PFSK-1 (cell line): ENCODE data around the gene ANKS1B.

Experiments
- FOXP2 ChIP-seq: optimal IDR thresholded peaks from 2 replicates; pipeline ENCODE3; 2011; ENCODE audit warnings: borderline replicate concordance, control low read depth, inconsistent platforms; ENCODE audit not compliant: insufficient read depth; ENCODE audit errors: extremely low read length, extremely low read depth
- POLR2AphosphoS5 ChIP-seq: IDR thresholded peaks from 2 replicates; pipeline ENCODE4 v1.6.1; 2012; ENCODE audit warnings: low read depth, mild to moderate bottlenecking, control low read depth, low read length, moderate library complexity
- REST ChIP-seq, 2 experiments: IDR thresholded peaks; 2 replicates each; pipeline versions ENCODE4 v1.6.1 to v1.8.0; 2011 to 2012; ENCODE audit warnings: low read depth in 2 of 2, low read length in 2 of 2, control low read depth in 1 of 2, inconsistent platforms in 1 of 2, mild to moderate bottlenecking in 1 of 2, moderate library complexity in 1 of 2; ENCODE audit not compliant: insufficient read depth in 1 of 2
- SIN3A ChIP-seq: IDR thresholded peaks from 2 replicates; pipeline ENCODE4 v1.6.1; 2012; ENCODE audit warnings: mild to moderate bottlenecking, low read length, moderate library complexity, borderline replicate concordance; ENCODE audit not compliant: insufficient read depth
- TAF1 ChIP-seq: IDR thresholded peaks from 2 replicates; pipeline ENCODE4 v1.6.1; 2012; ENCODE audit warnings: low read length, control low read depth, borderline replicate concordance; ENCODE audit not compliant: insufficient read depth

The ANKS1B gene

DNA sequence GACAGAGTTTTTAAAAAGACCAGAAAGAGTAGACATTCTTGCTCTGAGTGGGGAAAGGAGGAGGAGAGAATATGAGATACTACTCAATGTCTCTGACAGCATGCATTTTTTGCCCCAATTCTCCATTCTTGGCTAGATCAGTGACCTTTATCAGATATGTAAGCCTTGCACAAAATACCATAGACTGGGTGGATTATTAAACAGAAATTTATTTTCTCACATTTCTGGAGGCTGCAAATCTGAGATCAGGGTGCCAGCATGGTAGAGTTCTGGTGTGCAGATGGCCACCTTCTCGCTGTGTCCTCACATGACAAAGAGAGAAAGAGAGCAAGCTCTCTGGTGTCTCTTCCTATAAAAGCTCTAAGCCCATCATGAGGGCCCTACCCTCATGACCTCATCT is 38.6 kb downstream of the ANKS1B start:
- TF ChIP-seq TAF1, result no peak

DNA sequence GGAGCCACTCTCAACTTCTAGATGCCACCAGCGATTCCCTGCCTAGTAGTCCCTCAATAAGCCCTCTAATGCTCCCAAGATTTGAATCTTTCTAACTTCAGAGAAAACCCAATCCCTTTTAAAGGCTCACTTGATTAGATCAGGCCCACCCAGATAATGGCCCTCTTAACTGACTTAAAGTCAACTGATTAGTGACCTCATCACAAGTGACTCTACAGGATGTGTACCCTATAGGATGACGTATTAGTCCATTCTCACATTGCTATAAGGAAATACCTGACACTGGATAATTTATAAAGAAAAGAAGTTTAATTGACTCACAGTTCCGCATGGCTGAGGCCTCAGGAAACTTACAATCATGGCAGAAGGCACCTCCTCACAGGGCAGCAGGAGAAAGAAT is 49.1 kb downstream of the ANKS1B start:
- TF ChIP-seq REST (IDR thresholded peaks at IDR 0.05; ENCODE audit: insufficient read depth in 1 of 2, low read depth in 2 of 2, low read length in 2 of 2), result no peak
- TF ChIP-seq FOXP2, result no peak
- TF ChIP-seq POLR2AphosphoS5, result no peak
- TF ChIP-seq TAF1, result no peak
- TF ChIP-seq SIN3A, result no peak

- no peak for TF ChIP-seq SIN3A
- TF ChIP-seq REST (IDR thresholded peaks at IDR 0.05; ENCODE audit: insufficient read depth in 1 of 2, low read depth in 2 of 2, low read length in 2 of 2), result no peak
- no peak for TF ChIP-seq POLR2AphosphoS5
These were observed 58.1 kb downstream of the ANKS1B start for GRCh38 chr12:99926511-99927169.

- TF ChIP-seq TAF1 (no peak), POLR2AphosphoS5 (no peak), REST (IDR thresholded peaks at IDR 0.05; ENCODE audit: insufficient read depth in 1 of 2, low read depth in 2 of 2, low read length in 2 of 2) (no peak), SIN3A (no peak), FOXP2 (no peak)
These were observed 64.3 kb downstream of the ANKS1B start for GRCh38 chr12:99920353-99920960.

GRCh38 chr12:99917711-99918402 is 66.9 kb downstream of the ANKS1B start:
- TF ChIP-seq POLR2AphosphoS5, result no peak
- no peak for TF ChIP-seq TAF1
- TF ChIP-seq SIN3A, result no peak
- TF ChIP-seq FOXP2, result no peak
- no peak for TF ChIP-seq REST (IDR thresholded peaks at IDR 0.05; ENCODE audit: insufficient read depth in 1 of 2, low read depth in 2 of 2, low read length in 2 of 2)
